ENCODE results near the gene ZNF497. TPM values are rescaled to one million over a fixed set of nuclear protein-coding genes. Genes with fewer than 3 reads are reported as not detected.
A peak's percentile ranks its signal among the peaks of the same experiment; 100 is the strongest.

ZNF497 gene
- total and polyA plus RNA-seq, 9 of the 15 experiments (the other 6 are each of a cell fraction or from before 2014, with no cell fraction given): 0.06 to 0.98 (median 0.44) TPM; not detected in 1

GRCh38 chr19:58400316-58400915 lies 37.9 kb upstream of the ZNF497 start:
- peak overlapping the region; percentile 7; the same call in 1 of the 3 replicates for H3K27ac ChIP-seq (ENCODE audit: extremely low read depth, low read depth, low read length)
- peak overlapping the region; percentile 90 for H2AFZ ChIP-seq (ENCODE audit: low read depth, low read length)
- H3K4me1 ChIP-seq (replicated peaks in 1 of 2; ENCODE audit: control insufficient read depth in 2 of 2, insufficient read depth in 2 of 2, low read length in 2 of 2): peaks cover 26 to 63% of the 10 kb centered on the region in 2 experiments
- H3K4me3 ChIP-seq: peak overlapping the region; percentile 40
- H3K36me3 ChIP-seq (ENCODE audit: control insufficient read depth, insufficient read depth, low read length): peaks cover 3% of the 10 kb centered on the region; the same call in 1 of the 3 replicates
- peak in 1 of 4 experiments; percentile 3 for DNase-seq (ENCODE audit: extremely low read depth in 1 of 4, low spot score in 3 of 4)
- FAIRE-seq: no peak
- WGBS (ENCODE audit: insufficient coverage, low coverage, missing lambda C conversion rate): 34% methylated on average over 18 of the region's 18 CpGs
- H3K9me1 ChIP-seq (ENCODE audit: control insufficient read depth, insufficient read depth, low read length): no peaks in the 10 kb centered on the region
- intact Hi-C loops (cut with micrococcal nuclease): loop anchor here (2.0 to 10.0 kb wide), 2 partner anchors 176 to 218 kb away; partner anchors contain the start of genes ZNF274 and ZNF544
- ChIA-PET POLR2A (interaction anchor here (1.0 to 1.6 kb wide), 4 partner anchors 8 to 13 kb away, joined by 3 to 8 read pairs (median 6); partner anchors contain the start of gene ZNF584), CTCF (ENCODE audit: low intra/inter-chr PET ratio) (no interaction called here)
- peak overlapping the region; percentile 85 for H3K4me2 ChIP-seq (ENCODE audit: insufficient read depth, low read length)
- H3K79me2 ChIP-seq (ENCODE audit: control insufficient read depth, insufficient read depth, low read length): peaks cover 24% of the 10 kb centered on the region
- no peaks in the 10 kb centered on the region for H3K27me3 ChIP-seq (ENCODE audit: control insufficient read depth in 2 of 2, insufficient read depth in 2 of 2, low read length in 2 of 2)
- no TSS peak for BruUV-seq (replicated peaks)
- in situ Hi-C loops (cut with MboI): no loop called here
- no peaks in the 10 kb centered on the region for H4K20me1 ChIP-seq (replicated peaks; ENCODE audit: control insufficient read depth, insufficient read depth, low read length)
- ATAC-seq: no peak
- no peaks in the 10 kb centered on the region for H3K9me3 ChIP-seq (replicated peaks; ENCODE audit: control insufficient read depth, insufficient read depth, low read depth, low read length)
- peak overlapping the region; percentile 64 to 86 for H3K9ac ChIP-seq (ENCODE audit: insufficient read depth in 1 of 2, low read depth in 2 of 2, low read length in 2 of 2)
- TF ChIP-seq, protein P1, sequence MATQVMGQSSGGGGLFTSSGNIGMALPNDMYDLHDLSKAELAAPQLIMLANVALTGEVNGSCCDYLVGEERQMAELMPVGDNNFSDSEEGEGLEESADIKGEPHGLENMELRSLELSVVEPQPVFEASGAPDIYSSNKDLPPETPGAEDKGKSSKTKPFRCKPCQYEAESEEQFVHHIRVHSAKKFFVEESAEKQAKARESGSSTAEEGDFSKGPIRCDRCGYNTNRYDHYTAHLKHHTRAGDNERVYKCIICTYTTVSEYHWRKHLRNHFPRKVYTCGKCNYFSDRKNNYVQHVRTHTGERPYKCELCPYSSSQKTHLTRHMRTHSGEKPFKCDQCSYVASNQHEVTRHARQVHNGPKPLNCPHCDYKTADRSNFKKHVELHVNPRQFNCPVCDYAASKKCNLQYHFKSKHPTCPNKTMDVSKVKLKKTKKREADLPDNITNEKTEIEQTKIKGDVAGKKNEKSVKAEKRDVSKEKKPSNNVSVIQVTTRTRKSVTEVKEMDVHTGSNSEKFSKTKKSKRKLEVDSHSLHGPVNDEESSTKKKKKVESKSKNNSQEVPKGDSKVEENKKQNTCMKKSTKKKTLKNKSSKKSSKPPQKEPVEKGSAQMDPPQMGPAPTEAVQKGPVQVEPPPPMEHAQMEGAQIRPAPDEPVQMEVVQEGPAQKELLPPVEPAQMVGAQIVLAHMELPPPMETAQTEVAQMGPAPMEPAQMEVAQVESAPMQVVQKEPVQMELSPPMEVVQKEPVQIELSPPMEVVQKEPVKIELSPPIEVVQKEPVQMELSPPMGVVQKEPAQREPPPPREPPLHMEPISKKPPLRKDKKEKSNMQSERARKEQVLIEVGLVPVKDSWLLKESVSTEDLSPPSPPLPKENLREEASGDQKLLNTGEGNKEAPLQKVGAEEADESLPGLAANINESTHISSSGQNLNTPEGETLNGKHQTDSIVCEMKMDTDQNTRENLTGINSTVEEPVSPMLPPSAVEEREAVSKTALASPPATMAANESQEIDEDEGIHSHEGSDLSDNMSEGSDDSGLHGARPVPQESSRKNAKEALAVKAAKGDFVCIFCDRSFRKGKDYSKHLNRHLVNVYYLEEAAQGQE (IDR thresholded peaks at IDR 0.05; ENCODE audit: borderline replicate concordance): no peak
- TF ChIP-seq, protein P1 (CRISPR knock-in tag; IDR thresholded peaks at IDR 0.05; ENCODE audit: low read depth): no peak
- TF ChIP-seq BRF1 (IDR thresholded peaks at IDR 0.05; ENCODE audit: borderline replicate concordance, extremely low read depth, insufficient read length) (no peak), ZNF239 (CRISPR knock-in tag; IDR thresholded peaks at IDR 0.05) (no peak), ZFX (CRISPR knock-in tag; IDR thresholded peaks at IDR 0.05) (peak; percentile 7; the same call in 1 of the 2 replicates), HDAC1 (IDR thresholded peaks at IDR 0.05) (0 out of 4 replicates have a peak, but pooled peaks of 1 of the 2 experiments have one; percentile 1), ZC3H4 (CRISPR knock-in tag; IDR thresholded peaks at IDR 0.05; ENCODE audit: borderline replicate concordance) (0 out of 2 replicates have a peak, but pooled peaks have one; percentile 50), TCF3 (CRISPR knock-in tag; IDR thresholded peaks at IDR 0.05) (no peak)

Data from K562 (cell line).